Vagina (tissue), 2 donors: ENCODE measurements around the gene IFNAR2.

ENCODE experiments used
- CTCF ChIP-seq, 3 experiments: fragments of 450-650 bp in 2 of 3; fragments of 200-600 bp in 1 of 3; sonication (generic) in 1 of 3; IDR thresholded peaks; one replicate each; pipeline ENCODE4 v1.5.1; 2017 to 2019; ENCODE audit warnings: antibody characterized with exemption in 3 of 3, mild to moderate bottlenecking in 2 of 3, moderate library complexity in 2 of 3
- POLR2AphosphoS5 ChIP-seq, 2 donors: sonication (generic); formaldehyde crosslinking; IDR thresholded peaks; one replicate each; pipeline ENCODE4 v1.9.0; 2017; ENCODE audit warnings: antibody characterized with exemption in 2 of 2, mild to moderate bottlenecking in 2 of 2, low read depth in 1 of 2; ENCODE audit not compliant: insufficient read depth in 1 of 2

DNA sequence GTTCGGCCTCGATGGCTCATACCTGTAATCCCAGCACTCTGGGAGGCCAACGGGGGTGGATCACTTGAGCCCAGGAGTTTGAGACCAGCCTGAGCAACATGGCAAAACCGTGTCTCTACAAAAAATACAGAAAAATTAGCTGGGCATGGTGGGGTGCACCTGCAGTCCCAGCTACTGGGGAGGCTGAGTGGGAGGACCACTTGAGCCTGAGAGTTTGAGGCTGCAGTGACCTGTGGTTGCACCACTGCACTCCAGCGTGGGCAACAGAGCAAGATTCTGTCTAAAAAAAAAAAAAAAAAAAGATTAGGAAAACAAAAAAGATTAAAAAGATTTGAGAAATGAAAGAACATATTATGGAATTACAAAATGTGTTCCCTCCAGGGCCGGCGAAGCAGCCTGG, 18.4 kb upstream of the IFNAR2 start:
- TF ChIP-seq CTCF (IDR thresholded peaks at IDR 0.05) = no peak
- TF ChIP-seq POLR2AphosphoS5 (IDR thresholded peaks at IDR 0.05; ENCODE audit: insufficient read depth in 1 of 2, low read depth in 1 of 2) = no peak
